Fibroblast of lung (primary cell): ENCODE results near the gene ELOVL3. TPM values are rescaled to one million over a fixed set of nuclear protein-coding genes. Genes with fewer than 3 reads are reported as not detected.

Experiments used
- DNase-seq, 2 donors: peaks; one replicate each; pipeline versions ENCODE4 v3.0.0 to v3.0.0-alpha.2; 2010; ENCODE audit warnings: low read depth in 2 of 2
- H2AFZ ChIP-seq: 2 replicates; pipeline ENCODE4 v1.5.1; 2012; ENCODE audit warnings: low read length, control low read depth, inconsistent platforms
- H3K27ac ChIP-seq: 2 replicates; pipeline ENCODE4 v1.5.1; 2011; ENCODE audit warnings: low read length, control low read depth; ENCODE audit not compliant: insufficient read depth
- H3K27me3 ChIP-seq: 2 replicates; pipeline ENCODE4 v1.5.1; 2011; ENCODE audit warnings: mild to moderate bottlenecking, low read length; ENCODE audit not compliant: control insufficient read depth, insufficient read depth
- H3K36me3 ChIP-seq: 2 replicates; pipeline ENCODE4 v1.5.1; 2011; ENCODE audit warnings: low read length; ENCODE audit not compliant: control insufficient read depth, insufficient read depth
- H3K4me1 ChIP-seq: 2 replicates; pipeline ENCODE4 v1.5.1; 2011; ENCODE audit warnings: low read length; ENCODE audit not compliant: control insufficient read depth, insufficient read depth; ENCODE audit errors: extremely low read depth
- H3K4me2 ChIP-seq: 2 replicates; pipeline ENCODE4 v1.5.1; 2011; ENCODE audit warnings: low read length, control low read depth; ENCODE audit not compliant: insufficient read depth; ENCODE audit errors: extremely low read depth
- H3K4me3 ChIP-seq, 4 experiments: fragments of 200-600 bp in 1 of 4; sonication (generic) in 1 of 4; replicated peaks in 1 of 4; 2 replicates each; pipeline ENCODE4 v1.5.1; 2011 to 2016; ENCODE audit warnings: low read length in 4 of 4, low read depth in 3 of 4, mild to moderate bottlenecking in 3 of 4, control low read depth in 2 of 4, inconsistent platforms in 1 of 4, mixed read lengths in 1 of 4; ENCODE audit not compliant: insufficient read depth in 1 of 4; ENCODE audit errors: control extremely low read depth in 1 of 4
- H3K79me2 ChIP-seq: 2 replicates; pipeline ENCODE4 v1.5.1; 2012; ENCODE audit warnings: mild to moderate bottlenecking, low read length, inconsistent platforms; ENCODE audit not compliant: control insufficient read depth, insufficient read depth
- H3K9ac ChIP-seq: 2 replicates; pipeline ENCODE4 v1.5.1; 2011; ENCODE audit warnings: mild to moderate bottlenecking, low read length, control low read depth; ENCODE audit not compliant: insufficient read depth
- H3K9me3 ChIP-seq: 2 replicates; pipeline ENCODE4 v1.5.1; 2012; ENCODE audit warnings: low read depth, low read length; ENCODE audit not compliant: control insufficient read depth, insufficient read depth
- H4K20me1 ChIP-seq: 2 replicates; pipeline ENCODE4 v1.5.1; 2011; ENCODE audit warnings: low read length; ENCODE audit not compliant: control insufficient read depth, insufficient read depth; ENCODE audit errors: extremely low read depth
- CTCF ChIP-seq, 2 donors: IDR thresholded peaks in 1 of 2; conservative IDR thresholded peaks in 1 of 2; 1 replicate in 1 of 2; 2 replicates in 1 of 2; pipeline ENCODE4 v1.5.1; 2011 to 2012; ENCODE audit warnings: low read length in 2 of 2, control low read depth in 1 of 2, inconsistent platforms in 1 of 2, low read depth in 1 of 2, mild to moderate bottlenecking in 1 of 2
- EZH2 ChIP-seq: IDR thresholded peaks from 2 replicates; pipeline ENCODE4 v1.5.1; 2012; ENCODE audit warnings: low read length, control low read depth, mild to moderate bottlenecking; ENCODE audit errors: missing control alignments
- polyA plus RNA-seq, 2 donors: library from polyadenylated mRNA; depleted of rRNA in 1 of 2; stranded (reverse) in 1 of 2; unstranded in 1 of 2; fragments of >200 nt; gene quantifications; 2 replicates each; pipeline ENCODE4 v1.2.1, GENCODE V29; 2011 to 2012; ENCODE audit warnings: missing spikeins in 1 of 2
- total RNA-seq: library from RNA; depleted of rRNA; stranded (reverse); fragments of >200 nt; gene quantifications from 2 replicates; pipeline ENCODE4 v1.2.1, GENCODE V29; 2014

Gene ELOVL3
- total and polyA plus RNA-seq, 2 donors (not counting 1 experiment from before 2014, with no cell fraction given): 0.27 to 0.66 TPM

- Histone ChIP-seq H4K20me1 (no peaks in the 10 kb centered on the region), H3K79me2 (no peaks in the 10 kb centered on the region), H3K9me3 (no peaks in the 10 kb centered on the region), H3K4me1 (no peaks in the 10 kb centered on the region), H3K9ac (no peak overlapping the region), H3K4me2 (no peak overlapping the region), H2AFZ (no peak overlapping the region), H3K27ac (no peak overlapping the region), H3K27me3 (no peaks in the 10 kb centered on the region), H3K4me3 (no peak overlapping the region), H3K36me3 (no peaks in the 10 kb centered on the region)
- TF ChIP-seq CTCF (conservative IDR thresholded peaks at IDR 0.05 in 1 of 2, IDR thresholded peaks at IDR 0.05 in 1 of 2; ENCODE audit: low read depth in 1 of 2, low read length in 2 of 2): no peak
- TF ChIP-seq EZH2: no peak
- no peak for DNase-seq
Measured at GRCh38 chr10:102198027-102198426, 28.1 kb upstream of the ELOVL3 start.

GRCh38 chr10:102200751-102201640, 25.1 kb upstream of the ELOVL3 start:
- Histone ChIP-seq H3K36me3 (no peaks in the 10 kb centered on the region), H3K4me3 (no peak overlapping the region), H3K4me2 (no peak overlapping the region), H3K27me3 (no peaks in the 10 kb centered on the region), H3K27ac (no peak overlapping the region), H3K4me1 (no peaks in the 10 kb centered on the region), H4K20me1 (no peaks in the 10 kb centered on the region), H3K9me3 (no peaks in the 10 kb centered on the region), H3K79me2 (no peaks in the 10 kb centered on the region), H2AFZ (no peak overlapping the region), H3K9ac (no peak overlapping the region)
- TF ChIP-seq EZH2 (no peak), CTCF (conservative IDR thresholded peaks at IDR 0.05 in 1 of 2, IDR thresholded peaks at IDR 0.05 in 1 of 2; ENCODE audit: low read depth in 1 of 2, low read length in 2 of 2) (no peak)
- no peak for DNase-seq

GRCh38 chr10:102202386-102202785, 23.7 kb upstream of the ELOVL3 start:
- H3K79me2 ChIP-seq: no peaks in the 10 kb centered on the region
- H2AFZ ChIP-seq: no peak overlapping the region
- no peak for TF ChIP-seq EZH2
- no peak for TF ChIP-seq CTCF (conservative IDR thresholded peaks at IDR 0.05 in 1 of 2, IDR thresholded peaks at IDR 0.05 in 1 of 2; ENCODE audit: low read depth in 1 of 2, low read length in 2 of 2)
- H3K4me2 ChIP-seq: no peak overlapping the region
- H3K27me3 ChIP-seq: no peaks in the 10 kb centered on the region
- no peaks in the 10 kb centered on the region for H3K36me3 ChIP-seq
- DNase-seq: no peak
- no peaks in the 10 kb centered on the region for H4K20me1 ChIP-seq
- no peaks in the 10 kb centered on the region for H3K9me3 ChIP-seq
- no peak overlapping the region for H3K4me3 ChIP-seq
- H3K9ac ChIP-seq: no peak overlapping the region
- no peak overlapping the region for H3K27ac ChIP-seq
- no peaks in the 10 kb centered on the region for H3K4me1 ChIP-seq
